HCT116 (cell line): ENCODE data around the gene KIAA1549. TPM values are rescaled to one million over a fixed set of nuclear protein-coding genes. Genes with fewer than 3 reads are reported as not detected.

Experiments used
- ATAC-seq: fragments of 200-7000 bp; cut with Tn5 transposase; 2 replicates; pipeline ENCODE4 v1.9.1; 2020; ENCODE audit warnings: mild to moderate bottlenecking, moderate library complexity
- BruUV-seq: library from RNA; stranded (reverse); fragments of 400-500 nt; replicated peaks from 2 replicates; lab custom pipeline; 2021; lab: Mats Ljungman, UMichigan
- CTCF ChIA-PET: fragments of 300-600 bp; sonication (Branson Sonifier 250); formaldehyde crosslinking; loops from one replicate; lab custom pipeline; 2021; ENCODE audit warnings: antibody characterized with exemption; lab: Charles Lee
- POLR2A ChIA-PET: fragments of 300-600, 350-600 bp; sonication (Branson Sonifier 250); formaldehyde crosslinking; loops from one replicate; lab custom pipeline; 2021; ENCODE audit warnings: antibody characterized with exemption; lab: Charles Lee
- RAD21 ChIA-PET, 2 experiments: fragments of 300-600 bp; sonication (Branson Sonifier 250); formaldehyde crosslinking; loops; one replicate each; lab custom pipeline; 2023; ENCODE audit warnings: low total read pairs in 2 of 2; ENCODE audit not compliant: uncharacterized antibody in 2 of 2, unreplicated experiment in 2 of 2, low non-redundant PET in 1 of 2; lab: Charles Lee
- DNase-seq: peaks from one replicate; pipeline ENCODE4 v3.0.0-alpha.2; 2010; ENCODE audit warnings: low read depth, low spot score
- H2AFZ ChIP-seq: fragments of 200-600 bp; shearing (Covaris generic), sonication (generic); 2 replicates; pipeline ENCODE4 v1.6.1; 2017; ENCODE audit warnings: low read depth, mixed run types, mixed read lengths, antibody characterized with exemption, low read length; ENCODE audit not compliant: poor library complexity, severe bottlenecking
- H3K27ac ChIP-seq: 2 replicates; pipeline ENCODE4 v1.5.1; 2012; ENCODE audit warnings: low read depth, low read length
- H3K27me3 ChIP-seq: fragments of 200-600 bp; sonication (generic); 2 replicates; pipeline ENCODE4 v1.6.1; 2016; ENCODE audit warnings: mixed run types, low read length, mixed read lengths; ENCODE audit not compliant: insufficient read depth
- H3K36me3 ChIP-seq, 2 experiments: fragments of 200-500 bp in 1 of 2; fragments of 200-600 bp in 1 of 2; sonication (Bioruptor generic) in 1 of 2; sonication (generic) in 1 of 2; 2 replicates each; pipeline versions ENCODE4 v1.5.1 to v1.6.1; 2014 to 2016; ENCODE audit warnings: low read length in 2 of 2, inconsistent platforms in 1 of 2, mixed read lengths in 1 of 2, mixed run types in 1 of 2; ENCODE audit not compliant: insufficient read depth in 2 of 2, control insufficient read depth in 1 of 2
- H3K4me1 ChIP-seq, 2 experiments: fragments of 200-600 bp in 1 of 2; sonication (generic) in 1 of 2; 2 replicates each; pipeline versions ENCODE4 v1.5.1 to v1.6.1; 2012 to 2017; ENCODE audit warnings: low read length in 2 of 2, inconsistent platforms in 1 of 2, mild to moderate bottlenecking in 1 of 2, mixed read lengths in 1 of 2, mixed run types in 1 of 2, moderate library complexity in 1 of 2; ENCODE audit not compliant: insufficient read depth in 2 of 2, control insufficient read depth in 1 of 2
- H3K4me2 ChIP-seq: fragments of 200-600 bp; sonication (generic); 2 replicates; pipeline ENCODE4 v1.6.1; 2017; ENCODE audit warnings: mixed run types, low read length, mixed read lengths
- H3K4me3 ChIP-seq, 2 experiments: fragments of 200-600 bp in 1 of 2; sonication (generic) in 1 of 2; replicated peaks in 1 of 2; 2 replicates each; pipeline ENCODE4 v1.5.1; 2011 to 2016; ENCODE audit warnings: low read length in 2 of 2, control low read depth in 1 of 2, low read depth in 1 of 2, mild to moderate bottlenecking in 1 of 2, mixed read lengths in 1 of 2, mixed run types in 1 of 2
- H3K79me2 ChIP-seq: fragments of 200-600 bp; sonication (generic); 2 replicates; pipeline ENCODE4 v1.6.1; 2017; ENCODE audit warnings: mild to moderate bottlenecking, mixed run types, low read length, moderate library complexity, mixed read lengths; ENCODE audit not compliant: insufficient read depth
- H3K9ac ChIP-seq: fragments of 200-600 bp; sonication (generic); 2 replicates; pipeline ENCODE4 v1.6.1; 2016; ENCODE audit warnings: low read length, mixed read lengths
- H3K9me2 ChIP-seq: fragments of 200-600 bp; sonication (generic), shearing (Covaris generic); 2 replicates; pipeline ENCODE4 v1.6.1; 2017; ENCODE audit warnings: mixed run types, mild to moderate bottlenecking, moderate library complexity; ENCODE audit not compliant: insufficient read depth
- H3K9me3 ChIP-seq, 2 experiments: fragments of 200-500 bp in 1 of 2; fragments of 200-600 bp in 1 of 2; sonication (Bioruptor generic) in 1 of 2; sonication (generic) in 1 of 2; 2 replicates each; pipeline ENCODE4 v1.6.1; 2014 to 2017; ENCODE audit warnings: low read length in 2 of 2, mixed read lengths in 2 of 2, inconsistent platforms in 1 of 2, low read depth in 1 of 2, mild to moderate bottlenecking in 1 of 2, mixed run types in 1 of 2, moderate library complexity in 1 of 2; ENCODE audit not compliant: control insufficient read depth in 1 of 2, insufficient read depth in 1 of 2
- H4K20me1 ChIP-seq: fragments of 200-600 bp; sonication (generic), shearing (Covaris generic); 2 replicates; pipeline ENCODE4 v1.6.1; 2017; ENCODE audit warnings: mixed run types, mild to moderate bottlenecking, moderate library complexity; ENCODE audit not compliant: insufficient read depth
- CBX3 ChIP-seq: IDR thresholded peaks from 2 replicates; pipeline ENCODE4 v1.6.1; 2012; ENCODE audit warnings: low read depth
- CEBPB ChIP-seq: IDR thresholded peaks from 2 replicates; pipeline ENCODE4 v1.6.1; 2012; ENCODE audit warnings: low read depth
- EGR1 ChIP-seq: IDR thresholded peaks from 2 replicates; pipeline ENCODE4 v1.6.1; 2012; ENCODE audit warnings: low read depth
- EZH2 ChIP-seq: fragments of 200-600 bp; sonication (generic); IDR thresholded peaks from 2 replicates; pipeline ENCODE4 v1.6.1; 2017; ENCODE audit warnings: antibody characterized with exemption, mixed run types
- EZH2phosphoT487 ChIP-seq: fragments of 200-600 bp; IDR thresholded peaks from 2 replicates; pipeline ENCODE4 v1.6.1; 2018; ENCODE audit warnings: antibody characterized with exemption, borderline replicate concordance
- FOSL1 ChIP-seq: IDR thresholded peaks from 2 replicates; pipeline ENCODE4 v1.6.1; 2012; ENCODE audit warnings: low read depth
- POLR2AphosphoS5 ChIP-seq: IDR thresholded peaks from 2 replicates; pipeline ENCODE4 v1.6.1; 2011; ENCODE audit warnings: mild to moderate bottlenecking, low read depth, low read length, moderate library complexity
- RAD21 ChIP-seq: IDR thresholded peaks from 2 replicates; pipeline ENCODE4 v1.6.1; 2012; ENCODE audit warnings: low read depth, mild to moderate bottlenecking
- SIN3A ChIP-seq: IDR thresholded peaks from 2 replicates; pipeline ENCODE4 v1.6.1; 2012; ENCODE audit warnings: low read depth
- SP1 ChIP-seq: IDR thresholded peaks from 2 replicates; pipeline ENCODE4 v1.6.1; 2012; ENCODE audit warnings: low read depth
- SRF ChIP-seq: IDR thresholded peaks from 2 replicates; pipeline ENCODE4 v1.6.1; 2012; ENCODE audit warnings: low read depth
- TCF7L2 ChIP-seq: IDR thresholded peaks from 2 replicates; pipeline ENCODE4 v1.7.0; 2011; ENCODE audit warnings: borderline replicate concordance, inconsistent platforms; ENCODE audit not compliant: insufficient read depth, insufficient read length; ENCODE audit errors: extremely low read depth
- YY1 ChIP-seq: IDR thresholded peaks from 2 replicates; pipeline ENCODE4 v1.6.1; 2011; ENCODE audit warnings: low read length, low read depth, moderate library complexity, mild to moderate bottlenecking; ENCODE audit not compliant: insufficient replicate concordance; ENCODE audit errors: extremely low read depth
- ZNF274 ChIP-seq: fragments of 200-500 bp; sonication (Bioruptor generic); IDR thresholded peaks from 2 replicates; pipeline ENCODE4 v1.6.1; 2014; ENCODE audit warnings: mild to moderate bottlenecking, low read depth, low read length, inconsistent platforms
- intact Hi-C: fragments of 100-400 bp; cut with micrococcal nuclease; formaldehyde crosslinking; loops from 2 replicates; pipeline ENCODE4 v1.10.0; 2022
- total RNA-seq: library from RNA; stranded (reverse); gene quantifications from one replicate; pipeline ENCODE4 v1.2.1, GENCODE V29; 2021; ENCODE audit not compliant: unreplicated experiment
- TF ChIP-seq, protein P1 (sequence below): IDR thresholded peaks from 2 replicates; pipeline ENCODE4 v1.6.1; 2012; ENCODE audit warnings: low read depth
- TF ChIP-seq, protein P2 (sequence below): IDR thresholded peaks from 2 replicates; pipeline ENCODE4 v1.6.1; 2012
- TF ChIP-seq, protein P3 (sequence below): IDR thresholded peaks from 2 replicates; pipeline ENCODE4 v1.6.1; 2011; ENCODE audit warnings: mild to moderate bottlenecking, low read length, moderate library complexity; ENCODE audit not compliant: insufficient replicate concordance; ENCODE audit errors: extremely low read depth

The KIAA1549 gene
- total RNA-seq, 1 experiment from 2014 or later = 3.9 TPM

DNA sequence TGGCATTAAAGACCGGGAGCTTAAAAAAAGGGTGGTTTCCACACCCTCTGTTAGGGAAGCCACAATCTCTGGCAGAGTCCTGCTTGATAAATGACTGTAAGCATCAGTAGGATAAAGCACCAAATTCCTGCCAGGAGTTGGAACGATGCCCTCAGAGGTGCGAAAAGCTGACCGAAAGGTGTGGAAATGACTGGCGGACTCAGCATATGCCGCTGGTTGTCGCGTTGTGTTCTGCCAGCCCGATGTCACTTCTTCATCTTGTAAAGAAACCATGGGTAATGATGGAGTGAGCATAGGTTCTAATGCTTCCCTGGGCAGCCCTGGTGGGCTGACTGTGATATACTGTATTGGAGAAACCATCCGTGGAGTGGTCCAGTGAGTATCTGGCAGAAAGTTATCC lies 62.4 kb downstream of the KIAA1549 start:
- CTCF ChIA-PET = no interaction called here

DNA sequence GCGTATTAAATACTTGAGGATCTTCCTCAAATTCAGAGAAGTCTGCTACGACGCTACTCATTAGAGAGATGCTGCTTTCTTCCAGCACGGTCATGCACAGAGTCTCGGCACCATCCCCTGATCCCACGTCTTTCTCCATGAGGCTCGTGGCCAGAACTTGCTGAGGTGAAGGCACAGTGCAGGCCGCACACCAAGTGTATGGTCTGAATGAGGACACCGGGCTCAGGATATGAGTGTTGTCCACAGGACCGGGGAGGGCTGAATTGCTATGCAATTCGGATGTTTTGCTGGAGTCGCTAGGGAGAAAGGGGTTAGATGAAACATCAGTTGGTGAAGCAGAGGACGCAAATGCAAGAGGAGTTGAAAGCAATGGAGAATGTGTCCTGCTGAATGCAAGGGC lies 63.0 kb downstream of the KIAA1549 start:
- ChIA-PET POLR2A (no interaction called here), RAD21 (no interaction called here), CTCF (no interaction called here)
- Histone ChIP-seq H3K4me3 (no peak overlapping the region), H3K27me3 (no peaks in the 10 kb centered on the region), H3K27ac (no peak overlapping the region), H3K36me3 (no peaks in the 10 kb centered on the region; a peak in 1 of 4 replicates), H4K20me1 (no peaks in the 10 kb centered on the region; the same call in 1 of the 2 replicates), H3K9me3 (no peaks in the 10 kb centered on the region), H3K9me2 (no peaks in the 10 kb centered on the region), H3K4me2 (no peak overlapping the region), H3K79me2 (no peaks in the 10 kb centered on the region), H3K9ac (no peak overlapping the region)
- no TSS peak for BruUV-seq
- no peak for ATAC-seq
- intact Hi-C loops = no loop called here
- TF ChIP-seq FOSL1 (no peak), POLR2AphosphoS5 (no peak), CEBPB (no peak), YY1 (no peak), SIN3A (no peak), ZNF274 (no peak), CBX3 (no peak), SP1 (no peak), EZH2phosphoT487 (no peak)
- TF ChIP-seq, protein P1, sequence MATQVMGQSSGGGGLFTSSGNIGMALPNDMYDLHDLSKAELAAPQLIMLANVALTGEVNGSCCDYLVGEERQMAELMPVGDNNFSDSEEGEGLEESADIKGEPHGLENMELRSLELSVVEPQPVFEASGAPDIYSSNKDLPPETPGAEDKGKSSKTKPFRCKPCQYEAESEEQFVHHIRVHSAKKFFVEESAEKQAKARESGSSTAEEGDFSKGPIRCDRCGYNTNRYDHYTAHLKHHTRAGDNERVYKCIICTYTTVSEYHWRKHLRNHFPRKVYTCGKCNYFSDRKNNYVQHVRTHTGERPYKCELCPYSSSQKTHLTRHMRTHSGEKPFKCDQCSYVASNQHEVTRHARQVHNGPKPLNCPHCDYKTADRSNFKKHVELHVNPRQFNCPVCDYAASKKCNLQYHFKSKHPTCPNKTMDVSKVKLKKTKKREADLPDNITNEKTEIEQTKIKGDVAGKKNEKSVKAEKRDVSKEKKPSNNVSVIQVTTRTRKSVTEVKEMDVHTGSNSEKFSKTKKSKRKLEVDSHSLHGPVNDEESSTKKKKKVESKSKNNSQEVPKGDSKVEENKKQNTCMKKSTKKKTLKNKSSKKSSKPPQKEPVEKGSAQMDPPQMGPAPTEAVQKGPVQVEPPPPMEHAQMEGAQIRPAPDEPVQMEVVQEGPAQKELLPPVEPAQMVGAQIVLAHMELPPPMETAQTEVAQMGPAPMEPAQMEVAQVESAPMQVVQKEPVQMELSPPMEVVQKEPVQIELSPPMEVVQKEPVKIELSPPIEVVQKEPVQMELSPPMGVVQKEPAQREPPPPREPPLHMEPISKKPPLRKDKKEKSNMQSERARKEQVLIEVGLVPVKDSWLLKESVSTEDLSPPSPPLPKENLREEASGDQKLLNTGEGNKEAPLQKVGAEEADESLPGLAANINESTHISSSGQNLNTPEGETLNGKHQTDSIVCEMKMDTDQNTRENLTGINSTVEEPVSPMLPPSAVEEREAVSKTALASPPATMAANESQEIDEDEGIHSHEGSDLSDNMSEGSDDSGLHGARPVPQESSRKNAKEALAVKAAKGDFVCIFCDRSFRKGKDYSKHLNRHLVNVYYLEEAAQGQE = no peak
- TF ChIP-seq, all 23 proteins: peak for 0
- no peak overlapping the region for H2AFZ ChIP-seq
- peaks cover 0 to 5% of the 10 kb centered on the region in 2 experiments; a peak in 1 of 4 replicates for H3K4me1 ChIP-seq
- no peak for DNase-seq

More for the DNA sequence above, 62.4 kb downstream of the KIAA1549 start:
- ChIA-PET POLR2A (no interaction called here), RAD21 (no interaction called here)
- no TSS peak for BruUV-seq
- Histone ChIP-seq H3K27me3 (no peaks in the 10 kb centered on the region), H3K9me2 (no peaks in the 10 kb centered on the region), H2AFZ (no peak overlapping the region), H3K9me3 (no peaks in the 10 kb centered on the region), H3K9ac (no peak overlapping the region), H4K20me1 (no peaks in the 10 kb centered on the region), H3K4me2 (no peak overlapping the region), H3K27ac (no peak overlapping the region), H3K79me2 (no peaks in the 10 kb centered on the region), H3K4me1 (peaks cover 0 to under 1% of the 10 kb centered on the region in 2 experiments; a peak in 1 of 4 replicates), H3K36me3 (no peaks in the 10 kb centered on the region; a peak in 1 of 4 replicates), H3K4me3 (no peak overlapping the region)
- DNase-seq (no peak), ATAC-seq (no peak)
- TF ChIP-seq EZH2 (no peak), CEBPB (no peak), TCF7L2 (no peak), RAD21 (no peak), SRF (no peak), EGR1 (no peak), YY1 (no peak)
- TF ChIP-seq, protein P2, sequence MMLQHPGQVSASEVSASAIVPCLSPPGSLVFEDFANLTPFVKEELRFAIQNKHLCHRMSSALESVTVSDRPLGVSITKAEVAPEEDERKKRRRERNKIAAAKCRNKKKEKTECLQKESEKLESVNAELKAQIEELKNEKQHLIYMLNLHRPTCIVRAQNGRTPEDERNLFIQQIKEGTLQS = no peak
- TF ChIP-seq, protein P3, sequence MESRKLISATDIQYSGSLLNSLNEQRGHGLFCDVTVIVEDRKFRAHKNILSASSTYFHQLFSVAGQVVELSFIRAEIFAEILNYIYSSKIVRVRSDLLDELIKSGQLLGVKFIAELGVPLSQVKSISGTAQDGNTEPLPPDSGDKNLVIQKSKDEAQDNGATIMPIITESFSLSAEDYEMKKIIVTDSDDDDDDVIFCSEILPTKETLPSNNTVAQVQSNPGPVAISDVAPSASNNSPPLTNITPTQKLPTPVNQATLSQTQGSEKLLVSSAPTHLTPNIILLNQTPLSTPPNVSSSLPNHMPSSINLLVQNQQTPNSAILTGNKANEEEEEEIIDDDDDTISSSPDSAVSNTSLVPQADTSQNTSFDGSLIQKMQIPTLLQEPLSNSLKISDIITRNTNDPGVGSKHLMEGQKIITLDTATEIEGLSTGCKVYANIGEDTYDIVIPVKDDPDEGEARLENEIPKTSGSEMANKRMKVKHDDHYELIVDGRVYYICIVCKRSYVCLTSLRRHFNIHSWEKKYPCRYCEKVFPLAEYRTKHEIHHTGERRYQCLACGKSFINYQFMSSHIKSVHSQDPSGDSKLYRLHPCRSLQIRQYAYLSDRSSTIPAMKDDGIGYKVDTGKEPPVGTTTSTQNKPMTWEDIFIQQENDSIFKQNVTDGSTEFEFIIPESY = no peak
- intact Hi-C loops = no loop called here
